Stimulated activated CD4-positive, alpha-beta T cell treated with anti-CD3 and anti-CD28 coated beads, TNF-alpha, amount 100 ng/mL, for 24 hours (primary cell): ENCODE measurements around the gene GPR137C.
A peak's percentile ranks its signal among the peaks of the same experiment; 100 is the strongest.

Experiments used
- DNase-seq, 3 experiments: peaks; one replicate each; pipeline ENCODE4 v3.0.0-alpha.2; 2020; ENCODE audit warnings: low read depth in 3 of 3

Gene GPR137C

GRCh38 chr14:52552063-52552988, at the start of gene GPR137C, which contains the start of gene TXNDC16:
Gene GPR137C, plus strand, starts transcription at chr14:52552836. Its CDS starts 312 bp downstream, at chr14:52553148.
Gene TXNDC16, minus strand, starts transcription at chr14:52552505. Its CDS starts 8,948 bp downstream, at chr14:52543557.
- peak; percentile 99 to 100 (median 100) for DNase-seq

GRCh38 chr14:52513249-52513648, 39.4 kb upstream of the GPR137C start:
- no peak for DNase-seq

- no peak for DNase-seq
Measured at GRCh38 chr14:52514046-52514811, 38.4 kb upstream of the GPR137C start.

GRCh38 chr14:52522033-52522432, 30.6 kb upstream of the GPR137C start:
- DNase-seq: no peak

GRCh38 chr14:52522581-52523345, 29.9 kb upstream of the GPR137C start:
- DNase-seq: no peak

GRCh38 chr14:52527052-52527451, 25.6 kb upstream of the GPR137C start:
- no peak for DNase-seq

GRCh38 chr14:52531481-52531880, 21.2 kb upstream of the GPR137C start:
- DNase-seq: no peak

- DNase-seq: no peak
Measured at GRCh38 chr14:52536269-52536668, 16.4 kb upstream of the GPR137C start.

- DNase-seq: no peak
Measured at GRCh38 chr14:52538623-52539022, 14.0 kb upstream of the GPR137C start.

- no peak for DNase-seq
Measured at GRCh38 chr14:52545584-52546317, 6.9 kb upstream of the GPR137C start.

GRCh38 chr14:52546318-52546670, 6.3 kb upstream of the GPR137C start:
- no peak for DNase-seq

GRCh38 chr14:52547027-52547426, 5.6 kb upstream of the GPR137C start:
- no peak for DNase-seq

- no peak for DNase-seq
Measured at GRCh38 chr14:52547526-52547925, 5.1 kb upstream of the GPR137C start.

- DNase-seq: no peak
Measured at GRCh38 chr14:52550661-52551060, 2.0 kb upstream of the GPR137C start.

GRCh38 chr14:52551205-52551604, 1.4 kb upstream of the GPR137C start:
- DNase-seq: no peak

GRCh38 chr14:52551696-52552062, 957 bp upstream of the GPR137C start:
- no peak for DNase-seq

GRCh38 chr14:52553002-52553670, 500 bp downstream of the GPR137C start:
- DNase-seq: peak in 1 of 3 experiments; percentile 26

- peak; percentile 53 to 74 (median 55) for DNase-seq
Measured at GRCh38 chr14:52553671-52554575, 1.3 kb downstream of the GPR137C start.

GRCh38 chr14:52558688-52559087, 6.1 kb downstream of the GPR137C start:
- no peak for DNase-seq

GRCh38 chr14:52563120-52563519, 10.5 kb downstream of the GPR137C start:
- DNase-seq: no peak
